Osteoblast (primary cell): ENCODE results near the gene MYO5B. TPM values are rescaled to one million over a fixed set of nuclear protein-coding genes. Genes with fewer than 3 reads are reported as not detected.

ENCODE experiments used
- DNase-seq: peaks from one replicate; pipeline ENCODE4 v3.0.0; 2011; ENCODE audit warnings: low spot score, mixed read lengths; ENCODE audit not compliant: insufficient read length; ENCODE audit errors: missing footprints
- H2AFZ ChIP-seq: 2 replicates; pipeline ENCODE4 v1.6.0; 2011; ENCODE audit warnings: mild to moderate bottlenecking, low read length
- H3K27ac ChIP-seq: 2 replicates; pipeline ENCODE4 v1.5.1; 2011; ENCODE audit warnings: mild to moderate bottlenecking, low read depth, low read length, moderate library complexity
- H3K27me3 ChIP-seq: 2 replicates; pipeline ENCODE4 v1.6.0; 2012; ENCODE audit warnings: mild to moderate bottlenecking, control low read depth, inconsistent platforms, low read length, moderate library complexity; ENCODE audit not compliant: insufficient read depth
- H3K36me3 ChIP-seq: 2 replicates; pipeline ENCODE4 v1.5.1; 2011; ENCODE audit warnings: mild to moderate bottlenecking, low read length, control low read depth, moderate library complexity; ENCODE audit not compliant: insufficient read depth
- H3K4me1 ChIP-seq: 2 replicates; pipeline ENCODE4 v1.5.1; 2011; ENCODE audit warnings: mild to moderate bottlenecking, low read length, control low read depth, moderate library complexity; ENCODE audit not compliant: insufficient read depth
- H3K4me2 ChIP-seq: 2 replicates; pipeline ENCODE4 v1.6.0; 2011; ENCODE audit warnings: mild to moderate bottlenecking, low read length; ENCODE audit not compliant: insufficient read depth
- H3K4me3 ChIP-seq: fragments of 200-600 bp; sonication (generic); 3 replicates; pipeline ENCODE4 v1.5.1; 2012; ENCODE audit warnings: mild to moderate bottlenecking, low read length, inconsistent platforms; ENCODE audit not compliant: insufficient read depth
- H3K79me2 ChIP-seq: 2 replicates; pipeline ENCODE4 v1.6.0; 2012; ENCODE audit warnings: mild to moderate bottlenecking, low read length, control low read depth, inconsistent platforms; ENCODE audit not compliant: insufficient read depth
- H3K9me3 ChIP-seq: 2 replicates; pipeline ENCODE4 v1.5.1; 2011; ENCODE audit warnings: low read depth, low read length, control low read depth
- H4K20me1 ChIP-seq: 2 replicates; pipeline ENCODE4 v1.6.0; 2012; ENCODE audit warnings: mild to moderate bottlenecking, low read length, control low read depth; ENCODE audit not compliant: insufficient read depth
- total RNA-seq: library from RNA; depleted of rRNA; stranded (reverse); fragments of >200 nt; gene quantifications from 2 replicates; pipeline ENCODE4 v1.2.3, GENCODE V29; 2012
- TF ChIP-seq, protein P1 (sequence below): IDR thresholded peaks from 2 replicates; pipeline ENCODE4 v1.5.1; 2011; ENCODE audit warnings: mild to moderate bottlenecking, low read depth, low read length, moderate library complexity; ENCODE audit errors: extremely low read depth

MYO5B gene
- total RNA-seq, 1 donor = 0.36 TPM

DNA sequence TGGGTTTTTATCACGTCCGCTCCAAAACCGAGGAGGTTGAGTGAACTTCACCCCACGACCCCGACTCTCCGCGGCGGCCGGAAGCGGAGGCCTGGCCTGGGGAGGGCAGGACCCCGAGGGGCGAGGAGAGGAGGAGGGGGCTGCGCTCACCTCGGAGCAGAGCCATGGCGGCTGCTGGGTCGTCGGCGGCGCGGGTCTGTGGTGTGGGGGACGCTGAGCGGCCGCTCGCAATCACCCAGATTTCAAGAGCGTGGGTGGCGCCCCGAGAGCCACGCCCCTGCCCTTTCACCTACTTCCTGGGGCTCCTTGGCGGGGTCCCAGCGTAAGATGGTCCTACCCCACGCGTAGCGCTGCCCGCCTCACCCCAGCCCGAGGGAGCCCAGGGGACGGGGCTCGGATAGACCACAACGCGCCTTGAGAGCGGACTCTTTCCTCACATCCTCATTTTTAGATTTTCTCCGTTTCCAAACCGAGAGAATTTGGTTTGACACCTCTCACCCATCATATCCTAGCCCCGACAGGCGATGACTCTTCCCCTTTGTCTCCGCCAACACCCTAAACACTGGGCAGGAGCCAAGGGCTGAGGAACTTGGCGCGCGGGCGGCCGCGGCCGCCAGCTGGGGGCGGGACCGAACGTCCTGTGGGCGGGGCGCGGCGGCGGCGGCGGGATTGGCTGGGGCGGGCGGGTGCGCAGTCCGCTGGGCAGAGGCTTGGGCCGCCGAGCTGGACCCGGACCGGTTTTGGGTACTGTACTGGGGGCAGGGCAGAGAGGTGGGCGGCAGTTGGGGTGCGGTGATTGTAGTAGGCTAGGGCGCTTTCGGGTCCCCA, 381.4 kb downstream of the MYO5B start, which contains the start of gene ACAA2:
Gene ACAA2 (minus strand): TSS at position 215 of the 828 bp plus-strand sequence. CDS start 49 bp downstream, at position 166.
- Histone ChIP-seq H3K4me3 (peak within 1 kb of the TSS; percentile 98), H3K9me3 (no peaks in the 10 kb centered on the region), H2AFZ (peak within 1 kb of the TSS; percentile 98), H3K27me3 (no peaks in the 10 kb centered on the region), H3K79me2 (peaks cover 65% of the 10 kb centered on the region), H3K4me1 (peaks cover 21% of the 10 kb centered on the region), H4K20me1 (peaks cover 3% of the 10 kb centered on the region), H3K36me3 (peaks cover 3% of the 10 kb centered on the region), H3K4me2 (peak within 1 kb of the TSS; percentile 82), H3K27ac (peak within 1 kb of the TSS; percentile 93)
- DNase-seq = peak; percentile 98
- TF ChIP-seq, protein P1, sequence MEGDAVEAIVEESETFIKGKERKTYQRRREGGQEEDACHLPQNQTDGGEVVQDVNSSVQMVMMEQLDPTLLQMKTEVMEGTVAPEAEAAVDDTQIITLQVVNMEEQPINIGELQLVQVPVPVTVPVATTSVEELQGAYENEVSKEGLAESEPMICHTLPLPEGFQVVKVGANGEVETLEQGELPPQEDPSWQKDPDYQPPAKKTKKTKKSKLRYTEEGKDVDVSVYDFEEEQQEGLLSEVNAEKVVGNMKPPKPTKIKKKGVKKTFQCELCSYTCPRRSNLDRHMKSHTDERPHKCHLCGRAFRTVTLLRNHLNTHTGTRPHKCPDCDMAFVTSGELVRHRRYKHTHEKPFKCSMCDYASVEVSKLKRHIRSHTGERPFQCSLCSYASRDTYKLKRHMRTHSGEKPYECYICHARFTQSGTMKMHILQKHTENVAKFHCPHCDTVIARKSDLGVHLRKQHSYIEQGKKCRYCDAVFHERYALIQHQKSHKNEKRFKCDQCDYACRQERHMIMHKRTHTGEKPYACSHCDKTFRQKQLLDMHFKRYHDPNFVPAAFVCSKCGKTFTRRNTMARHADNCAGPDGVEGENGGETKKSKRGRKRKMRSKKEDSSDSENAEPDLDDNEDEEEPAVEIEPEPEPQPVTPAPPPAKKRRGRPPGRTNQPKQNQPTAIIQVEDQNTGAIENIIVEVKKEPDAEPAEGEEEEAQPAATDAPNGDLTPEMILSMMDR = no peak

DNA sequence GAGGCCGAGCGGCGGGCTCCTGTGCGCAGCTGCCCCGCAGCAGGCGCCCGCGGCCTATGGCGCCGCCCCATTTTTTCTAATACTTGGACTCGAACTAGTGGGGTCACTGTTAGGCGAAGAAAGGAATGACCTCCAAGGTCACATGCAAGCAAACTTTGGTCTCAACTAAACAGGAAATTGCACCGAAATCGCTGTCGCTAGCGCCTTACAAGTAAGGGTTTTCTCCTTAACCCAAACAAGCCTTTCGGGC, 382.0 kb downstream of the MYO5B start:
- DNase-seq = peak; percentile 81
- Histone ChIP-seq H3K79me2 (peaks cover 67% of the 10 kb centered on the region), H3K4me2 (peak overlapping the region; percentile 82)

DNA sequence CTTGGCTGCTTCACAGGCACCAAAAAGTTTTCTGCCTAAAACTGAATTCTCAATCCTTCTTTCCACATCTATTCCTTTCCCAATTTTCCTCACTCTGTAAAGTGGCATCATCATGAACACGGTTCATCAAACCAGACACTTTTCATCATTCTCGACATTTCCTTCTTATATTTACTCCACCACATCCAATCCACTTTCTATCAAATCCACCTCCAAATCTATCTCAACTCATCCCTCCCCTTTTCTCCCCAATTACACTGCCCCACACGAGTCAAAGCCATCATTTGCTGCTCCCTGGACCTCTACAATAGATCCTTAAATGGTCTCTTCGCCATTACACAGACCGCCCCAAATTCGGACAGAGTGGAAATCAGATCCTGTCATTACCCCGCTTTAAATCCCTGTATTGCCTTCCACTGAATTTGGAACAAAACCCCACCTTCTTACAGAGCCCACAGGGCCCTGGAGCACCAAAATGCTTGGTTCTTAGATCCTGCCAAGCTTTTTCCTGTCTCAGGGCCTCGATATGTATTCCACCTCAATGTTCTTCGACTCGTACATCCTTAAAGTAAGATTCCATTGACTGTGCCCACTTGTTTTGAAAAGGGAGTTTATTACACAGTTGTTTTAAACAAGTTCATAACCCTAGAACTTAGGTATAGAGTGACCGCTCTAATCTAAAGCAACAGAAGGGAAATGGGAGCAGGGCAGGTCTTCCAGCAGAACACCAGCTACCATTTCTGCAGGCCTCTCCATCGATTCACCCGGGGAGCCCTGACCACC, 382.5 kb downstream of the MYO5B start:
- no peaks in the 10 kb centered on the region for H3K27me3 ChIP-seq
- H4K20me1 ChIP-seq = peaks cover 2% of the 10 kb centered on the region
- peak overlapping the region; percentile 82 for H3K4me2 ChIP-seq
- peak overlapping the region; percentile 91 for H2AFZ ChIP-seq
- TF ChIP-seq, protein P1 = no peak
- H3K9me3 ChIP-seq = no peaks in the 10 kb centered on the region
- peaks cover 72% of the 10 kb centered on the region for H3K79me2 ChIP-seq
- peaks cover 21% of the 10 kb centered on the region for H3K4me1 ChIP-seq
- peak overlapping the region; percentile 98 for H3K4me3 ChIP-seq
- no peaks in the 10 kb centered on the region for H3K36me3 ChIP-seq
- H3K27ac ChIP-seq = peak overlapping the region; percentile 87
- DNase-seq = peak; percentile 80

More for the DNA sequence above, 382.0 kb downstream of the MYO5B start:
- TF ChIP-seq, protein P1 = no peak
- H3K9me3 ChIP-seq = no peaks in the 10 kb centered on the region
- H3K4me3 ChIP-seq = peak overlapping the region; percentile 98
- H3K4me1 ChIP-seq = peaks cover 21% of the 10 kb centered on the region
- peak overlapping the region; percentile 91 for H2AFZ ChIP-seq
- no peaks in the 10 kb centered on the region for H3K27me3 ChIP-seq
- H3K36me3 ChIP-seq = no peaks in the 10 kb centered on the region
- H4K20me1 ChIP-seq = no peaks in the 10 kb centered on the region
- H3K27ac ChIP-seq = peak overlapping the region; percentile 87
